K562 (cell line): Measurements from ENCODE around the gene PPY. TPM values are rescaled to one million over a fixed set of nuclear protein-coding genes. Genes with fewer than 3 reads are reported as not detected.

ENCODE experiments used
- ATAC-seq: fragments of 200-7000 bp; cut with Tn5 transposase; 3 replicates; pipeline ENCODE4 v1.9.1; 2020; ENCODE audit warnings: moderate library complexity
- BruUV-seq: library from RNA; stranded (reverse); fragments of 400-500 nt; replicated peaks from 2 replicates; lab custom pipeline; 2021; lab: Mats Ljungman, UMichigan
- CTCF ChIA-PET: fragments of 300-600 bp; formaldehyde crosslinking; extraction: SDS; loops from one replicate; lab custom pipeline; 2021; ENCODE audit warnings: low intra/inter-chr PET ratio; lab: Yijun Ruan, JAX
- POLR2A ChIA-PET: fragments of 300-600, 350-650 bp; sonication (Branson Sonifier 250); formaldehyde crosslinking; extraction: SDS; loops from one replicate; lab custom pipeline; 2021; ENCODE audit warnings: antibody characterized with exemption, inconsistent platforms; lab: Yijun Ruan, JAX
- DNase-seq, 4 experiments: peaks; one replicate each; pipeline versions ENCODE4 v3.0.0 to v3.0.0-alpha.2; 2011 to 2018; ENCODE audit warnings: low spot score in 3 of 4, mixed read lengths in 3 of 4; ENCODE audit errors: extremely low read depth in 1 of 4
- FAIRE-seq: peaks from 2 replicates; lab custom pipeline; 2011; peaks lifted over from hg19 to GRCh38; lab: Jason Lieb, UNC
- H2AFZ ChIP-seq: 2 replicates; pipeline ENCODE4 v1.6.0; 2011; ENCODE audit warnings: low read depth, low read length, control low read depth, inconsistent platforms
- H3K27ac ChIP-seq: fragments of 200-600 bp; 3 replicates; pipeline ENCODE4 v1.8.0; 2011; ENCODE audit warnings: low read depth, mild to moderate bottlenecking, control low read depth, inconsistent platforms, low read length, moderate library complexity, mixed read lengths; ENCODE audit errors: extremely low read depth
- H3K27me3 ChIP-seq, 2 experiments: fragments of 300-600 bp in 1 of 2; 2 replicates in 1 of 2; 3 replicates in 1 of 2; pipeline versions ENCODE4 v1.6.0 to v1.8.0; 2011; ENCODE audit warnings: inconsistent platforms in 2 of 2, low read length in 2 of 2, mild to moderate bottlenecking in 1 of 2, mixed read lengths in 1 of 2, moderate library complexity in 1 of 2; ENCODE audit not compliant: control insufficient read depth in 2 of 2, insufficient read depth in 2 of 2
- H3K36me3 ChIP-seq: fragments of 300-600 bp; 3 replicates; pipeline ENCODE4 v1.8.0; 2011; ENCODE audit warnings: mild to moderate bottlenecking, low read length, inconsistent platforms; ENCODE audit not compliant: control insufficient read depth, insufficient read depth
- H3K4me1 ChIP-seq, 2 experiments: fragments of 200-600 bp in 1 of 2; replicated peaks in 1 of 2; 2 replicates in 1 of 2; 3 replicates in 1 of 2; pipeline versions ENCODE4 v1.5.1 to v1.8.0; 2011; ENCODE audit warnings: inconsistent platforms in 2 of 2, low read length in 2 of 2, mild to moderate bottlenecking in 1 of 2, mixed read lengths in 1 of 2, moderate library complexity in 1 of 2; ENCODE audit not compliant: control insufficient read depth in 2 of 2, insufficient read depth in 2 of 2
- H3K4me2 ChIP-seq: 2 replicates; pipeline ENCODE4 v1.6.1; 2011; ENCODE audit warnings: low read length, control low read depth, inconsistent platforms, mixed read lengths; ENCODE audit not compliant: insufficient read depth
- H3K4me3 ChIP-seq: fragments of 200-600 bp; sonication (generic), shearing (Covaris generic); 2 replicates; pipeline ENCODE4 v1.5.1; 2016; ENCODE audit warnings: control low read depth, inconsistent platforms
- H3K79me2 ChIP-seq: fragments of 200-600 bp; 3 replicates; pipeline ENCODE4 v1.8.0; 2011; ENCODE audit warnings: low read length, inconsistent platforms; ENCODE audit not compliant: control insufficient read depth, insufficient read depth
- H3K9ac ChIP-seq, 2 experiments: 2 replicates each; pipeline versions ENCODE4 v1.6.0 to v1.6.1; 2011; ENCODE audit warnings: low read depth in 2 of 2, low read length in 2 of 2, control low read depth in 1 of 2, inconsistent platforms in 1 of 2, mild to moderate bottlenecking in 1 of 2, mixed read lengths in 1 of 2; ENCODE audit not compliant: insufficient read depth in 1 of 2
- H3K9me1 ChIP-seq: one replicate; pipeline ENCODE4 v1.6.0; 2011; ENCODE audit warnings: inconsistent platforms, mild to moderate bottlenecking, low read length, moderate library complexity; ENCODE audit not compliant: control insufficient read depth, insufficient read depth
- H3K9me3 ChIP-seq: replicated peaks from 2 replicates; pipeline ENCODE4 v1.5.1; 2011; ENCODE audit warnings: low read depth, low read length, inconsistent platforms; ENCODE audit not compliant: control insufficient read depth, insufficient read depth
- H4K20me1 ChIP-seq: replicated peaks from 2 replicates; pipeline ENCODE4 v1.6.1; 2011; ENCODE audit warnings: low read length, inconsistent platforms, mixed read lengths; ENCODE audit not compliant: control insufficient read depth, insufficient read depth
- GTF2E2 ChIP-seq: fragments of 200-800 bp; sonication (Bioruptor generic); IDR thresholded peaks from 2 replicates; pipeline ENCODE4 v1.6.1; 2016; ENCODE audit warnings: missing genetic modification characterization, missing compliant biosample characterization
- KAT8 ChIP-seq: fragments of 450-650 bp; IDR thresholded peaks from 2 replicates; pipeline ENCODE4 v1.6.1; 2016; ENCODE audit warnings: low read depth, mild to moderate bottlenecking
- NCOA6 ChIP-seq: fragments of 450-650 bp; IDR thresholded peaks from 2 replicates; pipeline ENCODE4 v1.6.1; 2017; ENCODE audit warnings: mild to moderate bottlenecking
- NUFIP1 ChIP-seq: fragments of 450-650 bp; IDR thresholded peaks from 2 replicates; pipeline ENCODE4 v1.6.1; 2018; ENCODE audit not compliant: partially characterized antibody
- PHB2 ChIP-seq: fragments of 450-650 bp; IDR thresholded peaks from 2 replicates; pipeline ENCODE4 v1.6.1; 2017; ENCODE audit warnings: low read depth
- RCOR1 ChIP-seq, 2 experiments: IDR thresholded peaks; 2 replicates each; pipeline ENCODE4 v1.6.1; 2012; ENCODE audit warnings: low read depth in 2 of 2, low read length in 2 of 2, borderline replicate concordance in 1 of 2, improper control_type of control experiment in 1 of 2
- TRIM24 ChIP-seq, 2 experiments: fragments of 450-650 bp; IDR thresholded peaks; 2 replicates each; pipeline ENCODE4 v1.6.1; 2016
- U2AF2 ChIP-seq: fragments of 200-400 bp; formaldehyde crosslinking; optimal IDR thresholded peaks from 2 replicates; pipeline ENCODE3; 2017; ENCODE audit warnings: low read depth, mild to moderate bottlenecking, low read length
- ZNF354B ChIP-seq: fragments of 250-450 bp; sonication (Bioruptor Pico); IDR thresholded peaks from 2 replicates; pipeline ENCODE4 v1.4.0; 2020
- ZNF780A ChIP-seq: fragments of 250-450 bp; sonication (Bioruptor Pico); IDR thresholded peaks from 2 replicates; pipeline ENCODE4 v1.5.0; 2021; ENCODE audit warnings: mild to moderate bottlenecking
- WGBS: fragments of 100-300 bp; shearing (Covaris generic); methylation state at CpG from one replicate; pipeline ENCODE4 v1.1.6; 2016; ENCODE audit warnings: low coverage, mixed read lengths; ENCODE audit not compliant: insufficient coverage; ENCODE audit errors: missing lambda C conversion rate; 5-methylcytosine and 5-hydroxymethylcytosine counted together
- in situ Hi-C: fragments of 300-500 bp; cut with MboI; formaldehyde crosslinking; loops from 4 replicates; pipeline ENCODE4 v1.15.0; 2018; ENCODE audit warnings: inconsistent platforms, mixed read lengths
- intact Hi-C: fragments of 100-400 bp; cut with micrococcal nuclease; formaldehyde crosslinking; loops from 2 replicates; pipeline ENCODE4 v1.14.2; 2022
- polyA plus RNA-seq, 8 experiments: library from polyadenylated mRNA; depleted of rRNA in 4 of 8; stranded (reverse) in 5 of 8; unstranded in 3 of 8; fragments of >200 nt; fragmentation: Nextera tagmentation in 2 of 8; fragmentation: Illumina TruSeq in 1 of 8; extraction: Ambion mirVana in 2 of 8; extraction: Trizol in 1 of 8; gene quantifications; 2 replicates each; pipeline versions ENCODE4 v1.2.1 to v1.2.3, GENCODE V29; 2011 to 2014; ENCODE audit warnings: inconsistent platforms in 1 of 8, missing spikeins in 1 of 8
- total RNA-seq, 7 experiments: library from RNA; depleted of rRNA in 6 of 7; stranded (reverse); fragments of >200 nt in 6 of 7; fragmentation: Illumina TruSeq in 2 of 7; extraction: Trizol in 2 of 7; gene quantifications; 2 replicates each; pipeline versions ENCODE4 v1.2.1 to v1.2.3, GENCODE V29; 2011 to 2021; ENCODE audit warnings: low replicate concordance in 1 of 7
- TF ChIP-seq, protein P1 (sequence below): IDR thresholded peaks from 3 replicates; pipeline ENCODE4 v1.6.1; 2011; ENCODE audit warnings: borderline replicate concordance, mild to moderate bottlenecking; ENCODE audit not compliant: insufficient read length, insufficient read depth
- TF ChIP-seq, protein P2 (sequence below): fragments of 450-650 bp; conservative IDR thresholded peaks from 2 replicates; pipeline ENCODE4 v1.6.1; 2016; ENCODE audit warnings: missing genetic modification characterization, low read depth, mild to moderate bottlenecking, control low read depth, missing compliant biosample characterization
- TF ChIP-seq, protein P3 (sequence below): fragments of 250-450 bp; sonication (Bioruptor Pico); IDR thresholded peaks from 2 replicates; pipeline ENCODE4 v1.8.0; 2021; ENCODE audit warnings: moderate library complexity, mild to moderate bottlenecking, inconsistent platforms

The PPY gene
- total and polyA plus RNA-seq, 9 of the 15 experiments (the other 6 are each of a cell fraction or from before 2014, with no cell fraction given), result not detected

DNA sequence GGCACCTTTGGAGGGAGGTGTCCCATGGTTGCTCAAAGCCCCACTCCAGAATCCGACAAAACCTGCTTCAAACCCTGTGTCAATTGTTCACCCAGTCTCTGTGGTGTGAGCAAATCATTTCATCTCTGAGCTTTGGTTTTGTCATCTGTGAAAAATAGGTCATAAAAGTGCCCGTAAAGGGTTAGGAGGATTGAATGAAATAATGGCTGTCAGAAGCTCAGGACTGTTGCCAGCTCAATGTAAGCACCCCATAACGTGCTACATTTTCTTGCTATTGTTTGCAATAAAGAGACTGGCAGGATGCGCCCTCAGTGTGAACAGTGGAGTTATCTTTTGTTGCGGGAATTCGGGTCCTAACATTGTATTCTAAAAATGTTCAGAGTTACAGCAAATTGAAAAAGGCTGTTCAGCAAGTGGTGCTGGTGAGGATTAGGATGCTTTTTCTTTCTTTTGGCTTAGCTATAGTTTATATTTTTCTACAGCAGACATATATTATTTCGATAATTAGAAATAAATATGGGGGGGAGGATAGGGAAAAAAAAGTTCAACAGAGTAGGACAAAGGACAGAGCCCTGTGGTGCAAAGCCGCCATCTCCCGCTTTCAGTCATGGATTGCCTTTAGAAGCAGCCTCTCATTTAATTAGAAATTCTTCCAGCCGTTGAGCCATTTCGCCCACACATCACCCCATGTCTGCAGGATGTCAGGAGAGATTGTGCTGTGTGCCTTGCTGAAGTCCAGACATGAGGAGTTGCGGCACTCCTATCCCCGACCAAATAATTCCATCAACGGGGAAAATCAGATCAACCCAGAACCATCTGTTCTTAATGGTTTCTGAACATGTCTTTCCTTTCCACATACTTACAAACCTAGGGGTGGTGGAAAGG is 32.3 kb upstream of the PPY start:
- BruUV-seq, result no TSS peak
- H3K36me3 ChIP-seq, result no peaks in the 10 kb centered on the region
- TF ChIP-seq RCOR1 (IDR thresholded peaks at IDR 0.05; ENCODE audit: borderline replicate concordance in 1 of 2, low read depth in 2 of 2, low read length in 2 of 2) (no peak), TRIM24 (IDR thresholded peaks at IDR 0.05) (no peak), NUFIP1 (no peak), KAT8 (no peak), PHB2 (no peak), ZNF780A (CRISPR knock-in tag) (no peak), ZNF354B (CRISPR knock-in tag) (no peak), U2AF2 (no peak), GTF2E2 (no peak), NCOA6 (no peak)
- TF ChIP-seq, protein P1, sequence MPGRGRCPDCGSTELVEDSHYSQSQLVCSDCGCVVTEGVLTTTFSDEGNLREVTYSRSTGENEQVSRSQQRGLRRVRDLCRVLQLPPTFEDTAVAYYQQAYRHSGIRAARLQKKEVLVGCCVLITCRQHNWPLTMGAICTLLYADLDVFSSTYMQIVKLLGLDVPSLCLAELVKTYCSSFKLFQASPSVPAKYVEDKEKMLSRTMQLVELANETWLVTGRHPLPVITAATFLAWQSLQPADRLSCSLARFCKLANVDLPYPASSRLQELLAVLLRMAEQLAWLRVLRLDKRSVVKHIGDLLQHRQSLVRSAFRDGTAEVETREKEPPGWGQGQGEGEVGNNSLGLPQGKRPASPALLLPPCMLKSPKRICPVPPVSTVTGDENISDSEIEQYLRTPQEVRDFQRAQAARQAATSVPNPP, result no peak
- TF ChIP-seq, protein P2, sequence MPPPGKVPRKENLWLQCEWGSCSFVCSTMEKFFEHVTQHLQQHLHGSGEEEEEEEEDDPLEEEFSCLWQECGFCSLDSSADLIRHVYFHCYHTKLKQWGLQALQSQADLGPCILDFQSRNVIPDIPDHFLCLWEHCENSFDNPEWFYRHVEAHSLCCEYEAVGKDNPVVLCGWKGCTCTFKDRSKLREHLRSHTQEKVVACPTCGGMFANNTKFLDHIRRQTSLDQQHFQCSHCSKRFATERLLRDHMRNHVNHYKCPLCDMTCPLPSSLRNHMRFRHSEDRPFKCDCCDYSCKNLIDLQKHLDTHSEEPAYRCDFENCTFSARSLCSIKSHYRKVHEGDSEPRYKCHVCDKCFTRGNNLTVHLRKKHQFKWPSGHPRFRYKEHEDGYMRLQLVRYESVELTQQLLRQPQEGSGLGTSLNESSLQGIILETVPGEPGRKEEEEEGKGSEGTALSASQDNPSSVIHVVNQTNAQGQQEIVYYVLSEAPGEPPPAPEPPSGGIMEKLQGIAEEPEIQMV, result no peak
- TF ChIP-seq, protein P3, sequence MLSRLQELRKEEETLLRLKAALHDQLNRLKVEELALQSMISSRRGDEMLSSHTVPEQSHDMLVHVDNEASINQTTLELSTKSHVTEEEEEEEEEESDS (CRISPR knock-in tag), result no peak
- H3K9me1 ChIP-seq, result no peaks in the 10 kb centered on the region
- FAIRE-seq (no peak), ATAC-seq (no peak), DNase-seq (no peak)
- ChIA-PET CTCF (no interaction called here), POLR2A (interaction anchor here (0.5 to 1.2 kb wide), 5 partner anchors 11 to 141 kb away, joined by 3 to 4 read pairs (median 3); no protein-coding TSS in a partner anchor)
- no peak overlapping the region for H3K4me2 ChIP-seq
- no peaks in the 10 kb centered on the region; the same call in 1 of the 2 replicates for H3K9me3 ChIP-seq
- intact Hi-C loops (no loop called here), in situ Hi-C loops (no loop called here)
- 5% methylated on average over 14 of the region's 14 CpGs for WGBS
- no peaks in the 10 kb centered on the region for H4K20me1 ChIP-seq
- no peak overlapping the region for H2AFZ ChIP-seq
- H3K4me1 ChIP-seq, result no peaks in the 10 kb centered on the region
- H3K27ac ChIP-seq, result no peak overlapping the region
- no peak overlapping the region for H3K4me3 ChIP-seq
- no peaks in the 10 kb centered on the region for H3K79me2 ChIP-seq
- H3K27me3 ChIP-seq, result peaks cover 18 to 50% of the 10 kb centered on the region in 2 experiments
- no peak overlapping the region for H3K9ac ChIP-seq
